Endothelial cell of umbilical vein (primary cell): Measurements from ENCODE around the gene CFAP77. TPM values are rescaled to one million over a fixed set of nuclear protein-coding genes. Genes with fewer than 3 reads are reported as not detected.

Source experiments
- BruUV-seq: library from RNA; stranded (reverse); fragments of 400-500 nt; replicated peaks from 2 replicates; lab custom pipeline; 2021; lab: Mats Ljungman, UMichigan
- CTCF ChIA-PET: fragments of 300-600, 350-600 bp; sonication (Branson Sonifier 250); formaldehyde crosslinking; loops from one replicate; lab custom pipeline; 2021; ENCODE audit warnings: antibody characterized with exemption, inconsistent platforms; lab: Charles Lee
- POLR2A ChIA-PET: fragments of 300-600, 350-600 bp; sonication (Branson Sonifier 250); formaldehyde crosslinking; loops from one replicate; lab custom pipeline; 2021; ENCODE audit warnings: antibody characterized with exemption, inconsistent platforms; lab: Charles Lee
- DNase-seq: peaks from one replicate; pipeline ENCODE4 v3.0.0-alpha.2; 2011; ENCODE audit warnings: low read depth, low spot score
- FAIRE-seq: peaks from 2 replicates; lab custom pipeline; 2011; peaks lifted over from hg19 to GRCh38; lab: Jason Lieb, UNC
- H2AFZ ChIP-seq: 2 replicates; pipeline ENCODE4 v1.6.0; 2012; ENCODE audit warnings: low read depth, low read length, control low read depth, inconsistent platforms
- H3K27ac ChIP-seq: 2 replicates; pipeline ENCODE4 v1.5.1; 2011; ENCODE audit warnings: low read depth, mild to moderate bottlenecking, control low read depth, low read length, moderate library complexity; ENCODE audit not compliant: insufficient read depth
- H3K27me3 ChIP-seq, 2 experiments: 2 replicates each; pipeline versions ENCODE4 v1.6.0 to v1.6.1; 2011; ENCODE audit warnings: low read length in 2 of 2, mixed read lengths in 1 of 2; ENCODE audit not compliant: control insufficient read depth in 2 of 2, insufficient read depth in 2 of 2
- H3K36me3 ChIP-seq, 2 experiments: 2 replicates in 1 of 2; 3 replicates in 1 of 2; pipeline ENCODE4 v1.5.1; 2011; ENCODE audit warnings: low read length in 2 of 2, mild to moderate bottlenecking in 1 of 2, moderate library complexity in 1 of 2; ENCODE audit not compliant: control insufficient read depth in 2 of 2, insufficient read depth in 2 of 2; ENCODE audit errors: extremely low read depth in 1 of 2
- H3K4me1 ChIP-seq: 3 replicates; pipeline ENCODE4 v1.5.1; 2011; ENCODE audit warnings: mild to moderate bottlenecking, low read length; ENCODE audit not compliant: control insufficient read depth, insufficient read depth; ENCODE audit errors: extremely low read depth
- H3K4me2 ChIP-seq: 2 replicates; pipeline ENCODE4 v1.6.1; 2011; ENCODE audit warnings: low read length, control low read depth, mixed read lengths; ENCODE audit not compliant: insufficient read depth
- H3K4me3 ChIP-seq, 3 experiments: fragments of 200-600 bp in 1 of 3; sonication (generic), shearing (Covaris generic) in 1 of 3; replicated peaks in 1 of 3; 2 replicates each; pipeline ENCODE4 v1.5.1; 2011 to 2016; ENCODE audit warnings: control low read depth in 3 of 3, low read length in 3 of 3, mild to moderate bottlenecking in 2 of 3, inconsistent platforms in 1 of 3, low read depth in 1 of 3, moderate library complexity in 1 of 3; ENCODE audit not compliant: insufficient read depth in 1 of 3
- H3K79me2 ChIP-seq: 2 replicates; pipeline ENCODE4 v1.6.0; 2012; ENCODE audit warnings: low read length, inconsistent platforms; ENCODE audit not compliant: control insufficient read depth, insufficient read depth
- H3K9ac ChIP-seq: replicated peaks from 2 replicates; pipeline ENCODE3; 2011; ENCODE audit warnings: low read length, control low read depth; ENCODE audit not compliant: insufficient read depth; ENCODE audit errors: extremely low read depth
- H3K9me1 ChIP-seq: replicated peaks from 3 replicates; pipeline ENCODE4 v1.6.0; 2011; ENCODE audit warnings: mild to moderate bottlenecking, low read length; ENCODE audit not compliant: control insufficient read depth, insufficient read depth; ENCODE audit errors: extremely low read depth
- H3K9me3 ChIP-seq: replicated peaks from 2 replicates; pipeline ENCODE4 v1.5.1; 2012; ENCODE audit warnings: low read length, inconsistent platforms; ENCODE audit not compliant: control insufficient read depth, insufficient read depth
- H4K20me1 ChIP-seq: replicated peaks from 2 replicates; pipeline ENCODE3; 2011; ENCODE audit warnings: mild to moderate bottlenecking, low read length; ENCODE audit not compliant: control insufficient read depth, insufficient read depth; ENCODE audit errors: extremely low read depth
- EZH2 ChIP-seq: IDR thresholded peaks from 2 replicates; pipeline ENCODE4 v1.6.1; 2012; ENCODE audit warnings: borderline replicate concordance, low read depth, mild to moderate bottlenecking, moderate library complexity, low read length, inconsistent platforms; ENCODE audit not compliant: severe bottlenecking
- FOS ChIP-seq: IDR thresholded peaks from 2 replicates; pipeline ENCODE4 v1.6.1; 2011; ENCODE audit warnings: mild to moderate bottlenecking, low read length, moderate library complexity, borderline replicate concordance; ENCODE audit not compliant: insufficient read depth
- GATA2 ChIP-seq: IDR thresholded peaks from 2 replicates; pipeline ENCODE4 v1.7.0; 2011; ENCODE audit warnings: low read depth, mild to moderate bottlenecking, moderate library complexity, mixed read lengths, low read length; ENCODE audit not compliant: insufficient read length, insufficient read depth
- JUN ChIP-seq: IDR thresholded peaks from 2 replicates; pipeline ENCODE4 v1.6.1; 2011; ENCODE audit warnings: borderline replicate concordance, low read depth; ENCODE audit not compliant: insufficient read length, insufficient read depth
- MYC ChIP-seq: IDR thresholded peaks from one replicate; pipeline ENCODE4 v1.6.1; 2011; ENCODE audit warnings: mild to moderate bottlenecking, low read depth, low read length
- POLR2A ChIP-seq: IDR thresholded peaks from 2 replicates; pipeline ENCODE4 v1.6.1; 2012; ENCODE audit warnings: low read depth, mild to moderate bottlenecking, control low read depth, low read length
- POLR2AphosphoS5 ChIP-seq: IDR thresholded peaks from 2 replicates; pipeline ENCODE4 v1.6.1; 2012; ENCODE audit warnings: low read depth, mild to moderate bottlenecking, control low read depth, low read length, moderate library complexity; ENCODE audit not compliant: insufficient read depth
- dilution Hi-C: fragments of 300-500 bp; cut with MboI; formaldehyde crosslinking; loops from one replicate; pipeline ENCODE4 v1.15.0; 2019; ENCODE audit warnings: low sequenced_read_pairs; ENCODE audit not compliant: extremely low pct_ligation_motif_present
- intact Hi-C: fragments of 100-400 bp; cut with micrococcal nuclease; formaldehyde crosslinking; loops from one replicate; pipeline ENCODE4 v1.10.0; 2022
- polyA plus RNA-seq, 4 experiments: library from polyadenylated mRNA; depleted of rRNA in 3 of 4; stranded (reverse) in 3 of 4; unstranded in 1 of 4; fragments of >200 nt; gene quantifications; 2 replicates each; pipeline versions ENCODE4 v1.2.1 to v1.2.3, GENCODE V29; 2011 to 2012; ENCODE audit warnings: missing spikeins in 1 of 4
- total RNA-seq: library from RNA; stranded (reverse); gene quantifications from 2 replicates; pipeline ENCODE4 v1.2.3, GENCODE V29; 2021
- TF ChIP-seq, protein P1 (sequence below), 2 donors: IDR thresholded peaks; 1 replicate in 1 of 2; 2 replicates in 1 of 2; pipeline ENCODE4 v1.5.1; 2011; ENCODE audit warnings: low read length in 2 of 2, mild to moderate bottlenecking in 2 of 2, moderate library complexity in 2 of 2, control low read depth in 1 of 2, inconsistent platforms in 1 of 2, low read depth in 1 of 2; ENCODE audit not compliant: insufficient read depth in 1 of 2; ENCODE audit errors: extremely low read depth in 1 of 2
- TF ChIP-seq, protein P2 (sequence below): IDR thresholded peaks from 2 replicates; pipeline ENCODE4 v1.6.1; 2011; ENCODE audit not compliant: insufficient read depth, insufficient read length

The CFAP77 gene
- total and polyA plus RNA-seq, 2 donors (not counting 3 experiments of a cell fraction or from before 2014, with no cell fraction given) = not detected

DNA sequence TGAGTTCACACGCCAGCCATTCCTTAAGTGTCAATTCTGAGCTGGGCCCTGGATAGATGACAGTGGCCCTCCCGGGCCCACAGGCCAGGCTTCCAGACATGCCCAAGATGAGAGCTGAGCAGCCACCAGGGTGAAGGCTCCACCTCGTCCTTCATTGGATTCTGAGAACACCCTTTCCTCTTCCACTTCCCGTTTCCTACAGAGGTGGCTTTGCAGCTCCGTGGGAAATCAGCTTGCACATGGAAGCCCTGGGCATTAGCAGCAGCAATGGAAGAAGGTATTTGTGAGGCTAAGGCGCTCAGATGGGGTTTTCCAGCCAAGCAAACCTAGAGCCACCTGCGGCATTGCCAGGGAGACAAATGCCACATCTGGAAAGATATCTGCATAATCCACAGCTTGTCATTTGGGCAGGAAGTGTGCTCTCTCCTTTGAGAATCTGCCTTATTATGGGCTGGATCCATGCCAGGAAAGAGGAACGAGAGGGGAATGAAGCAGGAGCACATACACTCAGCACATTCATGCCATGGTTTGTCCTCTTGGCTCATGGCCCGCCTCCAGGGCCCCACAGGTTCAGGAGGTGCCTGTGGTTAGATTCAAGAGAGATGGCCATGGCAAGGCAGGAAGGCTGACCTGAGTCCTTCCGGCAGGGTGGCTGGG, 34.1 kb downstream of the CFAP77 start:
- dilution Hi-C loops = no loop called here
- ChIA-PET POLR2A (no interaction called here), CTCF (interaction anchor here (0.8 kb wide), 1 partner anchor 11 kb away, joined by 3 read pairs; no protein-coding TSS in a partner anchor)
- no TSS peak for BruUV-seq
- Histone ChIP-seq H3K27me3 (peaks cover 8 to 16% of the 10 kb centered on the region in 2 experiments), H3K36me3 (no peaks in the 10 kb centered on the region), H3K4me2 (no peak overlapping the region), H3K9me3 (no peaks in the 10 kb centered on the region), H3K9me1 (no peaks in the 10 kb centered on the region), H4K20me1 (no peaks in the 10 kb centered on the region), H2AFZ (no peak overlapping the region), H3K27ac (no peak overlapping the region), H3K4me1 (no peaks in the 10 kb centered on the region), H3K9ac (no peak overlapping the region), H3K79me2 (no peaks in the 10 kb centered on the region), H3K4me3 (no peak overlapping the region)
- no peak for FAIRE-seq
- intact Hi-C loops = no loop called here
- DNase-seq = no peak
- no peak for TF ChIP-seq GATA2
- no peak for TF ChIP-seq EZH2
- TF ChIP-seq FOS = no peak
- TF ChIP-seq, protein P1, sequence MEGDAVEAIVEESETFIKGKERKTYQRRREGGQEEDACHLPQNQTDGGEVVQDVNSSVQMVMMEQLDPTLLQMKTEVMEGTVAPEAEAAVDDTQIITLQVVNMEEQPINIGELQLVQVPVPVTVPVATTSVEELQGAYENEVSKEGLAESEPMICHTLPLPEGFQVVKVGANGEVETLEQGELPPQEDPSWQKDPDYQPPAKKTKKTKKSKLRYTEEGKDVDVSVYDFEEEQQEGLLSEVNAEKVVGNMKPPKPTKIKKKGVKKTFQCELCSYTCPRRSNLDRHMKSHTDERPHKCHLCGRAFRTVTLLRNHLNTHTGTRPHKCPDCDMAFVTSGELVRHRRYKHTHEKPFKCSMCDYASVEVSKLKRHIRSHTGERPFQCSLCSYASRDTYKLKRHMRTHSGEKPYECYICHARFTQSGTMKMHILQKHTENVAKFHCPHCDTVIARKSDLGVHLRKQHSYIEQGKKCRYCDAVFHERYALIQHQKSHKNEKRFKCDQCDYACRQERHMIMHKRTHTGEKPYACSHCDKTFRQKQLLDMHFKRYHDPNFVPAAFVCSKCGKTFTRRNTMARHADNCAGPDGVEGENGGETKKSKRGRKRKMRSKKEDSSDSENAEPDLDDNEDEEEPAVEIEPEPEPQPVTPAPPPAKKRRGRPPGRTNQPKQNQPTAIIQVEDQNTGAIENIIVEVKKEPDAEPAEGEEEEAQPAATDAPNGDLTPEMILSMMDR (IDR thresholded peaks at IDR 0.05; ENCODE audit: extremely low read depth in 1 of 2, insufficient read depth in 1 of 2, low read depth in 1 of 2, low read length in 2 of 2) = no peak
- no peak for TF ChIP-seq MYC
- TF ChIP-seq POLR2AphosphoS5 = no peak
- TF ChIP-seq POLR2A = no peak
- TF ChIP-seq JUN = no peak
- TF ChIP-seq, protein P2, sequence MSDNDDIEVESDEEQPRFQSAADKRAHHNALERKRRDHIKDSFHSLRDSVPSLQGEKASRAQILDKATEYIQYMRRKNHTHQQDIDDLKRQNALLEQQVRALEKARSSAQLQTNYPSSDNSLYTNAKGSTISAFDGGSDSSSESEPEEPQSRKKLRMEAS = no peak
